Measurements from ENCODE around the gene MTAP. TPM values are rescaled to one million over a fixed set of nuclear protein-coding genes. Genes with fewer than 3 reads are reported as not detected.

MTAP gene
- total and polyA plus RNA-seq, 8 donors = 1.2 to 38.4 (median 13.4) TPM

- Histone ChIP-seq H3K27ac (peak overlapping the region in 1 of 5 donors; percentile 34), H3K4me1 (peaks cover 0 to 29% (median 3%) of the 10 kb centered on the region in 4 donors), H3K36me3 (peaks cover 34 to 89% (median 73%) of the 10 kb centered on the region in 4 donors), H3K4me3 (no peak overlapping the region), H3K27me3 (no peaks in the 10 kb centered on the region), H3K9me3 (no peaks in the 10 kb centered on the region)
- intact Hi-C loops (cut with DNase I; ENCODE audit: low total_unique reads) = no loop called here
- WGBS, 5 donors = 69 to 85% (median 78%) methylated on average over 7 of the region's 7 CpGs
- TF ChIP-seq CTCF (IDR thresholded peaks at IDR 0.05) = no peak
- no peak for TF ChIP-seq POLR2A (IDR thresholded peaks at IDR 0.05)
- no peak for TF ChIP-seq POLR2AphosphoS5 (IDR thresholded peaks at IDR 0.05)
- no peak for TF ChIP-seq EP300 (IDR thresholded peaks at IDR 0.05)
- no peak for DNase-seq
Measured at GRCh38 chr9:21836437-21837161, 34.2 kb downstream of the MTAP start.

GRCh38 chr9:21837501-21837900 is 35.1 kb downstream of the MTAP start:
- TF ChIP-seq CTCF (IDR thresholded peaks at IDR 0.05) = no peak
- no peak for TF ChIP-seq POLR2AphosphoS5 (IDR thresholded peaks at IDR 0.05)
- Histone ChIP-seq H3K36me3 (peaks cover 34 to 91% (median 74%) of the 10 kb centered on the region in 4 donors), H3K4me3 (no peak overlapping the region), H3K27me3 (no peaks in the 10 kb centered on the region), H3K27ac (no peak overlapping the region), H3K9me3 (no peaks in the 10 kb centered on the region), H3K4me1 (peaks cover 0 to 20% (median 0%) of the 10 kb centered on the region in 4 donors)
- intact Hi-C loops (cut with DNase I; ENCODE audit: low total_unique reads) = no loop called here
- 81 to 88% (median 84%) methylated on average over 6 of the region's 6 CpGs for WGBS, 5 donors
- DNase-seq = no peak

GRCh38 chr9:21840647-21841046 is 38.2 kb downstream of the MTAP start:
- 50 to 100% (median 59%) methylated on average over 2 of the region's 2 CpGs for WGBS, 5 donors
- H3K4me1 ChIP-seq = peaks cover 0 to 19% (median 0%) of the 10 kb centered on the region in 4 donors
- H3K27ac ChIP-seq = no peak overlapping the region
- H3K4me3 ChIP-seq = no peak overlapping the region
- DNase-seq = no peak
- H3K36me3 ChIP-seq = peaks cover 34 to 61% (median 49%) of the 10 kb centered on the region in 4 donors
- peaks cover 0 to under 1% (median 0%) of the 10 kb centered on the region in 4 donors for H3K9me3 ChIP-seq
- no peaks in the 10 kb centered on the region for H3K27me3 ChIP-seq
- intact Hi-C loops (cut with DNase I; ENCODE audit: low total_unique reads) = no loop called here
- TF ChIP-seq POLR2A (IDR thresholded peaks at IDR 0.05) (no peak), EP300 (IDR thresholded peaks at IDR 0.05) (no peak)

- intact Hi-C loops (cut with DNase I; ENCODE audit: low total_unique reads) = no loop called here
- Histone ChIP-seq H3K4me3 (no peak overlapping the region), H3K9me3 (peaks cover 0 to 6% (median 0%) of the 10 kb centered on the region in 4 donors), H3K36me3 (peaks cover 31 to 56% (median 48%) of the 10 kb centered on the region in 4 donors), H3K27me3 (no peaks in the 10 kb centered on the region), H3K4me1 (peaks cover 0 to 14% (median 0%) of the 10 kb centered on the region in 4 donors), H3K27ac (no peak overlapping the region)
- DNase-seq = no peak
- TF ChIP-seq POLR2A (IDR thresholded peaks at IDR 0.05) = no peak
- no peak for TF ChIP-seq POLR2AphosphoS5 (IDR thresholded peaks at IDR 0.05)
- TF ChIP-seq EP300 (IDR thresholded peaks at IDR 0.05) = no peak
- TF ChIP-seq CTCF (IDR thresholded peaks at IDR 0.05) = no peak
- WGBS, 5 donors = 95 to 100% (median 100%) methylated on average over 1 of the region's 1 CpG
Measured at GRCh38 chr9:21841133-21841532, 38.7 kb downstream of the MTAP start.

GRCh38 chr9:21848615-21849014 is 46.2 kb downstream of the MTAP start:
- no peak for DNase-seq
- TF ChIP-seq POLR2A (IDR thresholded peaks at IDR 0.05) (no peak), POLR2AphosphoS5 (IDR thresholded peaks at IDR 0.05) (no peak), CTCF (IDR thresholded peaks at IDR 0.05) (no peak), EP300 (IDR thresholded peaks at IDR 0.05) (no peak)
- H3K36me3 ChIP-seq = peaks cover 0 to 54% (median 17%) of the 10 kb centered on the region in 4 donors
- H3K4me1 ChIP-seq = peaks cover 0 to 17% (median 11%) of the 10 kb centered on the region in 4 donors
- 97 to 100% (median 98%) methylated on average over 4 of the region's 4 CpGs for WGBS, 5 donors
- intact Hi-C loops (cut with DNase I; ENCODE audit: low total_unique reads) = no loop called here
- no peak overlapping the region for H3K4me3 ChIP-seq
- no peak overlapping the region for H3K27ac ChIP-seq
- H3K9me3 ChIP-seq = peaks cover 0 to 35% (median 16%) of the 10 kb centered on the region in 4 donors
- H3K27me3 ChIP-seq = no peaks in the 10 kb centered on the region

Measured in stomach (tissue), 9 donors.